ENCODE results near the gene SHISA2.

SHISA2 gene

DNA sequence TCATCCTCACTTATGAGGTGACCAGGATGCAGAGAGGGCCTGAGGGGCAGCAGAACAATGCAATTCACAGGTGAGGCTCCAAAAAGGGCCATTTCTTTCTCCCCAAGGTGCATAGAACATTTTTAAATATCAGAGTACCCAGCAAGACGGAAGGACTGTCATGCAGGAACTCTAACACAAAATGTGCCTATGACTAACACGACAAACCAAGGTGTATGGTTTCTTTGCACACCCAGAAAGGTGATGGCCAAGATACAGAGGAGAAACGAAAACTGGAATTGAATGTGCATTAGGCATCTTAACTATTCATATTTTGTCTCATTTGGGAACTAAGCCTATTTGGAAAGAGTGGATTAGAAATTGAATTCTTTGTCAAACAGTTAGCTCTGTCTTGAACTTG is 29.9 kb downstream of the SHISA2 start:
- TF ChIP-seq, protein P1, sequence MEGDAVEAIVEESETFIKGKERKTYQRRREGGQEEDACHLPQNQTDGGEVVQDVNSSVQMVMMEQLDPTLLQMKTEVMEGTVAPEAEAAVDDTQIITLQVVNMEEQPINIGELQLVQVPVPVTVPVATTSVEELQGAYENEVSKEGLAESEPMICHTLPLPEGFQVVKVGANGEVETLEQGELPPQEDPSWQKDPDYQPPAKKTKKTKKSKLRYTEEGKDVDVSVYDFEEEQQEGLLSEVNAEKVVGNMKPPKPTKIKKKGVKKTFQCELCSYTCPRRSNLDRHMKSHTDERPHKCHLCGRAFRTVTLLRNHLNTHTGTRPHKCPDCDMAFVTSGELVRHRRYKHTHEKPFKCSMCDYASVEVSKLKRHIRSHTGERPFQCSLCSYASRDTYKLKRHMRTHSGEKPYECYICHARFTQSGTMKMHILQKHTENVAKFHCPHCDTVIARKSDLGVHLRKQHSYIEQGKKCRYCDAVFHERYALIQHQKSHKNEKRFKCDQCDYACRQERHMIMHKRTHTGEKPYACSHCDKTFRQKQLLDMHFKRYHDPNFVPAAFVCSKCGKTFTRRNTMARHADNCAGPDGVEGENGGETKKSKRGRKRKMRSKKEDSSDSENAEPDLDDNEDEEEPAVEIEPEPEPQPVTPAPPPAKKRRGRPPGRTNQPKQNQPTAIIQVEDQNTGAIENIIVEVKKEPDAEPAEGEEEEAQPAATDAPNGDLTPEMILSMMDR (IDR thresholded peaks at IDR 0.05; ENCODE audit: low read depth, low read length): no peak
- H3K27me3 ChIP-seq: peaks cover 3% of the 10 kb centered on the region; the same call in 1 of the 2 replicates
- no peak for DNase-seq
- H3K9me3 ChIP-seq: no peaks in the 10 kb centered on the region
- no peak overlapping the region for H3K4me3 ChIP-seq (ENCODE audit: low read depth, low read length)
- H3K36me3 ChIP-seq: no peaks in the 10 kb centered on the region
- H3K4me1 ChIP-seq: peaks cover 4% of the 10 kb centered on the region; the same call in 1 of the 2 replicates

DNA sequence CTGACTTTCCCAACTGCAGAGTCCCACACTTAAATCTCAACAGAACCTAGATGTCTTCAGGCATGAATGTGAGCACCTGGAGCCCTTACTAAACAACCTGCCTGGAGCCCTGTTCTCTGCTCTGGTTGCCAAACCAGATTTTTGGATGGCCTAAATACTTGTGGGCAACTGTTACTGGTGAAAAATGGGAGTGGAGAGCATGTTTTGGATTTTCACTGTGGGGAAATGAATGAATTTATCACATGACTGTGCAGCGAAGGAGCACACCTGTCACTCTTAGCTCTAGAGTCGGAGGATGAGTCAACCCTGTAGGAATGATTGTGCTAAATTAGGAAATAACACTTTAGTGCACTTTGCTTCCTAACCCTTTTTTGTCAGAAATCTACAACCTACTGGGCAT is 30.3 kb downstream of the SHISA2 start:
- Histone ChIP-seq H3K9me3 (no peaks in the 10 kb centered on the region), H3K4me1 (peaks cover 4% of the 10 kb centered on the region; the same call in 1 of the 2 replicates), H3K27me3 (peaks cover 3% of the 10 kb centered on the region; the same call in 1 of the 2 replicates), H3K4me3 (ENCODE audit: low read depth, low read length) (no peak overlapping the region), H3K36me3 (no peaks in the 10 kb centered on the region)
- TF ChIP-seq, protein P1 (IDR thresholded peaks at IDR 0.05; ENCODE audit: low read depth, low read length): no peak
- no peak for DNase-seq

DNA sequence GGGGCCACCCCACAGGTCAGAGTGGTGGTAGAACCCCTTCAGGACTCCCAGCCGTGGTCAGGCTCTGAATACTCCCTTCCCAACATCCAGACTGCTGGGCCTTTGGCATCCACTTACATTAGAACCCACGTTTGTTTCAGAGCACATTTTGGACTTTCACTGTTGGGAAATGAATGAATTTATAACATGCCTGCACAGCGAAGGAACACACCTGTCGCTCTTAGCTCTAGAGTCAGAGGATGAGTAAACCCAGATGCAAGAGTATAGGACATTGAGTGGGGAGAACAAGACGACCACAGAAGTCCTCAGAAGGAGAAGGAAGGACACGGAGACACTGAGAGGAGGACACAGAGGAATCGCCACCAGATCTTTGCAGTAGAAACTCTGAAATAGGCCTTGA is 30.9 kb downstream of the SHISA2 start:
- Histone ChIP-seq H3K36me3 (no peaks in the 10 kb centered on the region), H3K9me3 (no peaks in the 10 kb centered on the region), H3K4me1 (peaks cover 4% of the 10 kb centered on the region), H3K27me3 (peaks cover 3% of the 10 kb centered on the region; the same call in 1 of the 2 replicates), H3K4me3 (ENCODE audit: low read depth, low read length) (no peak overlapping the region)
- no peak for DNase-seq
- TF ChIP-seq, protein P1 (IDR thresholded peaks at IDR 0.05; ENCODE audit: low read depth, low read length): no peak

DNA sequence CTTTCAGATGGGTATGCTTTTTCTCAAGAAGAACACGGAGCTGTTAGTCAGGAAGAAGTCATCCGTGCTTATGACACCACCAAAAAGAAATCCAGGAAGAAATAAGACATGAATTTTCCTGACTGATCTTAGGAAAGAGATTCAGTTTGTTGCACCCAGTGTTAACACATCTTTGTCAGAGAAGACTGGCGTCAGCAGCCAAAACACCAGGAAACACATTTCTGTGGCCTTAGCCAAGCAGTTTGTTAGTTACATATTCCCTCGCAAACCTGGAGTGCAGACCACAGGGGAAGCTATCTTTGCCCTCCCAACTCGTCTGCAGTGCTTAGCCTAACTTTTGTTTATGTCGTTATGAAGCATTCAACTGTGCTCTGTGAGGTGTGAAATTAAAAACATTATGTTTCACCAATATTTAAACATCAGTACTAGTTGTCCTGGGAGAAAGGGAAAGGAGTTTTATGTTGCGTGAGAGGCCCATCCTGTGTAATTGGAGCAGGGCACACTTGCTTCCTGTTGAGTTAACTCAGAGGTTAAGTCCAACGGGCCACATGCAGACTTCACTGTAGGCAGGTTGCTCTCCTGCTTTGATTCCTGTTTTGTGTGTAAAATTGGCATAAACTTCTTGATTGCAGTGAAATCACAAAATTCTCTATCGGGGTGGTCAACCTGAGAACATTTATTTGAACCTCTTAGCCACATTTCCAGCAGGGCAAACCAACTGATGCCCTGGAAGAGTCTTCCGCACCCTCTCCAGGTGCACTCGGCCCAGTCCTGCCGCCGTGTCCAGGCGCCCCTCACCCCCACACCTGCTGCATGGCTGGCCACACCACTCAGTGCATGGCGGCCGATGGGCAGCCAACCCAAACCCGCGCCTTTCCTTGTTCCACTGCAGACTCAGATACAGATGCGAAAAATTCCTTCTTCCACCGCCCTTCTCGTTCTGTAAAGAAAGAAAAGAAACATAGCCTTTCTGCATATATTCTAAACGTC is 31.6 kb downstream of the SHISA2 start:
- H3K9me3 ChIP-seq: no peaks in the 10 kb centered on the region
- H3K4me1 ChIP-seq: peaks cover 4% of the 10 kb centered on the region
- no peak overlapping the region for H3K4me3 ChIP-seq (ENCODE audit: low read depth, low read length)
- peaks cover 6% of the 10 kb centered on the region for H3K27me3 ChIP-seq
- TF ChIP-seq, protein P1 (IDR thresholded peaks at IDR 0.05; ENCODE audit: low read depth, low read length): no peak
- DNase-seq: no peak
- H3K36me3 ChIP-seq: no peaks in the 10 kb centered on the region

DNA sequence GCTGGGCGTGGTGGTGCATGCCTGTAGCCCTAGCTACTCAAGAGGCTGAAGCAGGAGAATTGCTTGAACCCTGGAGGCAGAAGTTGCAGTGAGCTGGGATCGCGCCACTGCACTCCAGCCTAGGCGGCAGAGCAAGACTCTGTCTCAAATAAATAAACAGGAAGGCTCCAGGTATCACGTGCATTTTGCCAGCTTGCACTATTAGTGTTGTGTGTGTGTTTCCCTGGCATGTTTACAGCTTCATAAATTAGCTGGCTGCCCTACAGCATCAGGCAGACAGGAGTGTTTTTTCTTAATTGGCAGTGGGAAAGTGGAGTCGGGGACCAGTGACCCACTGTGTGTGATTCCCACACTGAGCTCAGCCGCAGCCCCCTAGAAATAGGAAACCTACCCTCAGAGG is 32.6 kb downstream of the SHISA2 start:
- Histone ChIP-seq H3K4me3 (ENCODE audit: low read depth, low read length) (no peak overlapping the region), H3K9me3 (no peaks in the 10 kb centered on the region), H3K36me3 (no peaks in the 10 kb centered on the region), H3K4me1 (peaks cover 4% of the 10 kb centered on the region), H3K27me3 (peaks cover 6% of the 10 kb centered on the region)
- no peak for DNase-seq
- TF ChIP-seq, protein P1 (IDR thresholded peaks at IDR 0.05; ENCODE audit: low read depth, low read length): no peak

All from BE2C (cell line).